WTC11 (cell line): Measurements from ENCODE around the gene TSEN54. TPM values are rescaled to one million over a fixed set of nuclear protein-coding genes. Genes with fewer than 3 reads are reported as not detected.

ENCODE experiments used
- ATAC-seq: fragments of 200-7000 bp; cut with Tn5 transposase; 2 replicates; pipeline ENCODE4 v1.10.0; 2021; ENCODE audit warnings: mild to moderate bottlenecking, moderate library complexity
- CTCF ChIA-PET: fragments of 300-600 bp; sonication (Branson Sonifier 250); formaldehyde crosslinking; loops from one replicate; lab custom pipeline; 2021; ENCODE audit warnings: antibody characterized with exemption; lab: Charles Lee
- POLR2A ChIA-PET: fragments of 350-600 bp; sonication (Branson Sonifier 250); formaldehyde crosslinking; loops from one replicate; lab custom pipeline; 2021; ENCODE audit warnings: antibody characterized with exemption; lab: Charles Lee
- DNase-seq: peaks from one replicate; pipeline ENCODE4 v3.0.0; 2021; ENCODE audit warnings: low spot score
- H3K27ac Mint-ChIP-seq: 2 replicates; pipeline ENCODE4 v1.8.0; 2021; ENCODE audit warnings: mixed read lengths
- H3K27me3 Mint-ChIP-seq: 2 replicates; pipeline ENCODE4 v1.8.0; 2021; ENCODE audit warnings: low read depth, mild to moderate bottlenecking, moderate library complexity, mixed read lengths
- H3K36me3 Mint-ChIP-seq: 2 replicates; pipeline ENCODE4 v1.8.0; 2021; ENCODE audit warnings: mixed read lengths
- H3K4me1 Mint-ChIP-seq: 2 replicates; pipeline ENCODE4 v1.8.0; 2022; ENCODE audit warnings: mixed read lengths
- H3K4me3 Mint-ChIP-seq: 2 replicates; pipeline ENCODE4 v1.8.0; 2021; ENCODE audit warnings: mild to moderate bottlenecking, moderate library complexity, mixed read lengths
- H3K9me3 Mint-ChIP-seq: 2 replicates; pipeline ENCODE4 v1.8.0; 2021; ENCODE audit warnings: mixed read lengths
- AFF4 ChIP-seq: sonication (generic); formaldehyde crosslinking; IDR thresholded peaks from 2 replicates; pipeline ENCODE4 v1.8.1; 2023; ENCODE audit warnings: mild to moderate bottlenecking, missing genetic modification reagents, borderline replicate concordance
- ATF6 ChIP-seq: sonication (generic); formaldehyde crosslinking; IDR thresholded peaks from 2 replicates; pipeline ENCODE4 v1.8.1; 2023; ENCODE audit warnings: mild to moderate bottlenecking, missing genetic modification reagents
- FOXJ3 ChIP-seq: sonication (generic); formaldehyde crosslinking; IDR thresholded peaks from 2 replicates; pipeline ENCODE4 v1.9.0; 2021; ENCODE audit warnings: missing genetic modification reagents, mild to moderate bottlenecking, borderline replicate concordance
- GABPB1 ChIP-seq: sonication (generic); formaldehyde crosslinking; IDR thresholded peaks from 2 replicates; pipeline ENCODE4 v1.8.1; 2023; ENCODE audit warnings: mild to moderate bottlenecking, missing genetic modification reagents
- IRF1 ChIP-seq: sonication (generic); formaldehyde crosslinking; IDR thresholded peaks from 2 replicates; pipeline ENCODE4 v1.8.0; 2023; ENCODE audit warnings: missing genetic modification reagents
- KAT7 ChIP-seq: sonication (generic); formaldehyde crosslinking; IDR thresholded peaks from 2 replicates; pipeline ENCODE4 v1.8.1; 2023; ENCODE audit warnings: missing genetic modification reagents, mild to moderate bottlenecking, borderline replicate concordance
- MXD4 ChIP-seq: fragments of 250-450 bp; sonication (Bioruptor Pico); IDR thresholded peaks from 2 replicates; pipeline ENCODE4 v1.8.0; 2021; ENCODE audit warnings: mild to moderate bottlenecking, moderate library complexity, borderline replicate concordance
- MYBL2 ChIP-seq: sonication (generic); formaldehyde crosslinking; IDR thresholded peaks from 2 replicates; pipeline ENCODE4 v1.8.1; 2023; ENCODE audit warnings: mild to moderate bottlenecking, moderate library complexity, missing genetic modification reagents
- NFYB ChIP-seq: sonication (generic); formaldehyde crosslinking; conservative IDR thresholded peaks from 2 replicates; pipeline ENCODE4 v1.8.0; 2022; ENCODE audit warnings: low read depth, missing genetic modification reagents
- NR2C2 ChIP-seq: sonication (generic); formaldehyde crosslinking; IDR thresholded peaks from 2 replicates; pipeline ENCODE4 v1.8.0; 2022; ENCODE audit warnings: mild to moderate bottlenecking, missing genetic modification reagents
- OVOL2 ChIP-seq: fragments of 250-450 bp; sonication (Bioruptor Pico); IDR thresholded peaks from 2 replicates; pipeline ENCODE4 v1.9.0; 2021; ENCODE audit warnings: mild to moderate bottlenecking, borderline replicate concordance
- PREB ChIP-seq: sonication (generic); formaldehyde crosslinking; IDR thresholded peaks from 2 replicates; pipeline ENCODE4 v1.8.1; 2022; ENCODE audit warnings: mild to moderate bottlenecking, missing genetic modification reagents, moderate library complexity, borderline replicate concordance
- PRRX2 ChIP-seq: fragments of 250-450 bp; sonication (Bioruptor Pico); IDR thresholded peaks from 2 replicates; pipeline ENCODE4 v1.8.0; 2021; ENCODE audit warnings: mild to moderate bottlenecking
- STAT6 ChIP-seq: sonication (generic); formaldehyde crosslinking; conservative IDR thresholded peaks from 2 replicates; pipeline ENCODE4 v1.8.1; 2023; ENCODE audit warnings: mild to moderate bottlenecking, low read depth, missing genetic modification reagents, moderate library complexity
- ZBTB43 ChIP-seq: sonication (generic); formaldehyde crosslinking; IDR thresholded peaks from 2 replicates; pipeline ENCODE4 v1.8.1; 2023; ENCODE audit warnings: mild to moderate bottlenecking, missing genetic modification reagents
- ZNF232 ChIP-seq: sonication (generic); formaldehyde crosslinking; IDR thresholded peaks from 2 replicates; pipeline ENCODE4 v1.8.0; 2022; ENCODE audit warnings: mild to moderate bottlenecking, missing genetic modification reagents
- ZNF396 ChIP-seq: fragments of 250-450 bp; sonication (Bioruptor Pico); IDR thresholded peaks from 2 replicates; pipeline ENCODE4 v1.8.0; 2021; ENCODE audit warnings: mild to moderate bottlenecking, moderate library complexity, borderline replicate concordance
- total RNA-seq: library from RNA; stranded (reverse); gene quantifications from 3 replicates; pipeline ENCODE4 v1.2.3, GENCODE V29; 2021

TSEN54 gene
- total RNA-seq, 1 experiment from 2014 or later: 53.4 TPM

GRCh38 chr17:75546181-75546580 is 29.9 kb downstream of the TSEN54 start:
- Mint-ChIP-seq H3K4me1 (peaks cover 44% of the 10 kb centered on the region), H3K4me3 (no peak overlapping the region), H3K27me3 (no peaks in the 10 kb centered on the region), H3K36me3 (no peaks in the 10 kb centered on the region), H3K27ac (peak overlapping the region; percentile 86; the same call in 1 of the 2 replicates), H3K9me3 (no peaks in the 10 kb centered on the region)
- no peak for TF ChIP-seq MXD4
- no peak for TF ChIP-seq GABPB1 (CRISPR knock-in tag)
- TF ChIP-seq KAT7 (CRISPR knock-in tag): no peak
- TF ChIP-seq PRRX2 (CRISPR knock-in tag): no peak
- TF ChIP-seq OVOL2 (CRISPR knock-in tag): no peak
- no peak for TF ChIP-seq AFF4 (CRISPR knock-in tag)
- TF ChIP-seq ZNF232: no peak
- TF ChIP-seq ZNF396: no peak
- TF ChIP-seq FOXJ3 (CRISPR knock-in tag): no peak
- no peak for TF ChIP-seq ATF6
- TF ChIP-seq IRF1 (CRISPR knock-in tag): no peak
- no peak for TF ChIP-seq ZBTB43 (CRISPR knock-in tag)
- TF ChIP-seq NFYB (CRISPR knock-in tag): no peak
- TF ChIP-seq STAT6 (CRISPR knock-in tag): no peak
- no peak for TF ChIP-seq NR2C2 (CRISPR knock-in tag)
- TF ChIP-seq MYBL2 (CRISPR knock-in tag): no peak
- TF ChIP-seq PREB: no peak
- DNase-seq (no peak), ATAC-seq (no peak)
- POLR2A ChIA-PET: no interaction called here
- CTCF ChIA-PET: no interaction called here
